Measurements from ENCODE around the gene ZNF831.
A peak's percentile ranks its signal among the peaks of the same experiment; 100 is the strongest.

The ZNF831 gene

GRCh38 chr20:59182401-59183044 is 18.9 kb downstream of the ZNF831 start:
- no peak for DNase-seq

GRCh38 chr20:59183751-59184150 is 20.1 kb downstream of the ZNF831 start:
- DNase-seq: no peak

GRCh38 chr20:59184880-59185447 is 21.3 kb downstream of the ZNF831 start:
- DNase-seq: no peak

GRCh38 chr20:59185809-59186208 is 22.2 kb downstream of the ZNF831 start:
- DNase-seq: no peak

- no peak for DNase-seq
Measured at GRCh38 chr20:59190466-59190865, 26.8 kb downstream of the ZNF831 start.

DNA sequence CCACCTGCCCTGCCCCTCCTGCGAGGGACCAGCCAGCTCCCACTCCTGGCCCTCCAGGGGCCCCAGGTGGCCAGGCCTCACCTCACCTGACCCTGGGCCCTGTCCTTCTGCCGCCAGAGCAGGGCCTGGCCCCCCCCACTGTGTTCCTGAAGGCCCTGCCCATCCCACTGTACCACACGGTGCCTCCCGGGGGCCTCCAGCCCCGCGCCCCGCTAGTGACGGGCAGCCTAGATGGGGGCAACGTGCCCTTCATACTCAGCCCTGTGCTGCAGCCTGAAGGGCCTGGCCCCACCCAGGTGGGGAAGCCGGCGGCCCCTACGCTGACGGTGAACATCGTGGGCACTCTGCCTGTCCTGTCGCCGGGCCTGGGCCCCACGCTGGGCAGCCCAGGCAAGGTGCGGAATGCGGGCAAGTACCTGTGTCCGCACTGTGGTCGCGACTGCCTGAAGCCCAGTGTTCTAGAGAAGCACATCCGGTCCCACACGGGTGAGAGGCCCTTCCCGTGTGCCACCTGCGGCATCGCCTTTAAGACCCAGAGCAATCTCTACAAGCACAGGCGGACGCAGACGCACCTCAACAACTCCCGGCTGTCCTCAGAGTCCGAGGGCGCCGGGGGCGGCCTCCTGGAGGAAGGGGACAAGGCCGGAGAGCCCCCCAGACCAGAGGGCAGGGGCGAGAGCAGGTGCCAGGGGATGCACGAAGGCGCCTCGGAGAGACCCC is 27.6 kb downstream of the ZNF831 start:
- DNase-seq: no peak

DNA sequence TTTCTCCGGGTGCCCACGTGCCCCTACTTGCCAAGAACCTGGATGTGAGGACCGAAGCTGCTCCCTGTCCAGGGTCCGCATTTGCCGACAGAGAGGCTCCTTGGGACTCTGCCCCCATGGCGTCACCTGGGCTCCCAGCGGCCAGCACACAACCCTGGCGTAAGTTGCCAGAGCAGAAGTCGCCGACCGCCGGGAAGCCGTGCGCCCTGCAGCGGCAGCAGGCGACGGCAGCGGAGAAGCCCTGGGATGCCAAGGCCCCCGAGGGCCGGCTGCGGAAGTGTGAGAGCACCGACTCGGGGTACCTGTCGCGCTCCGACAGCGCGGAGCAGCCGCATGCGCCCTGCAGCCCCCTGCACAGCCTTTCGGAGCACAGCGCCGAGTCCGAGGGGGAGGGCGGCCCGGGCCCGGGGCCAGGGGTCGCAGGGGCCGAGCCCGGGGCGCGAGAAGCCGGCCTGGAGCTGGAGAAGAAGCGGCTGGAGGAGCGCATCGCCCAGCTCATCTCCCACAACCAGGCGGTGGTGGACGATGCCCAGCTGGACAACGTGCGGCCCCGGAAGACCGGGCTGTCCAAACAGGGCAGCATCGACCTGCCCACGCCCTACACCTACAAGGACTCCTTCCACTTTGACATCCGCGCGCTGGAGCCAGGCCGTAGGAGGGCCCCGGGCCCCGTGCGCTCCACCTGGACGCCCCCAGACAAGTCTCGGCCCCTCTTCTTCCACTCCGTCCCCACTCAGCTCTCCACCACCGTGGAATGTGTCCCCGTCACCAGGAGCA is 28.3 kb downstream of the ZNF831 start:
- no peak for DNase-seq

GRCh38 chr20:59192533-59192896 is 28.9 kb downstream of the ZNF831 start:
- DNase-seq: no peak

DNA sequence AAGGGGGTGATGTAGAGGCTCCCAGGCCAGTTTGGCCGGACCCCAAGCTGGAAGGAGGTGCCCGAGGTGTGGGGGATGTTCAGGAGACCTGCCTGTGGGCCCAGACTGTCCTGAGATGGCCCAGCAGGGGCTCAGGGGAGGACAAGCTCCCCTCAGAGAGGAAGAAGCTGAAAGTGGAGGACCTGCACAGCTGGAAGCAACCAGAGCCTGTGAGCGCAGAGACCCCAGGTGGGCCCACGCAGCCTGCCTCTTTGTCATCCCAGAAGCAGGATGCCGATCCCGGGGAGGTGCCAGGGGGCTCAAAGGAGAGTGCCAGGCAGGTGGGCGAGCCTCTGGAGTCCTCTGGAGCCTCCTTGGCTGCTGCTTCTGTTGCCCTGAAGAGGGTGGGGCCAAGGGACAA is 29.7 kb downstream of the ZNF831 start:
- DNase-seq: no peak

DNA sequence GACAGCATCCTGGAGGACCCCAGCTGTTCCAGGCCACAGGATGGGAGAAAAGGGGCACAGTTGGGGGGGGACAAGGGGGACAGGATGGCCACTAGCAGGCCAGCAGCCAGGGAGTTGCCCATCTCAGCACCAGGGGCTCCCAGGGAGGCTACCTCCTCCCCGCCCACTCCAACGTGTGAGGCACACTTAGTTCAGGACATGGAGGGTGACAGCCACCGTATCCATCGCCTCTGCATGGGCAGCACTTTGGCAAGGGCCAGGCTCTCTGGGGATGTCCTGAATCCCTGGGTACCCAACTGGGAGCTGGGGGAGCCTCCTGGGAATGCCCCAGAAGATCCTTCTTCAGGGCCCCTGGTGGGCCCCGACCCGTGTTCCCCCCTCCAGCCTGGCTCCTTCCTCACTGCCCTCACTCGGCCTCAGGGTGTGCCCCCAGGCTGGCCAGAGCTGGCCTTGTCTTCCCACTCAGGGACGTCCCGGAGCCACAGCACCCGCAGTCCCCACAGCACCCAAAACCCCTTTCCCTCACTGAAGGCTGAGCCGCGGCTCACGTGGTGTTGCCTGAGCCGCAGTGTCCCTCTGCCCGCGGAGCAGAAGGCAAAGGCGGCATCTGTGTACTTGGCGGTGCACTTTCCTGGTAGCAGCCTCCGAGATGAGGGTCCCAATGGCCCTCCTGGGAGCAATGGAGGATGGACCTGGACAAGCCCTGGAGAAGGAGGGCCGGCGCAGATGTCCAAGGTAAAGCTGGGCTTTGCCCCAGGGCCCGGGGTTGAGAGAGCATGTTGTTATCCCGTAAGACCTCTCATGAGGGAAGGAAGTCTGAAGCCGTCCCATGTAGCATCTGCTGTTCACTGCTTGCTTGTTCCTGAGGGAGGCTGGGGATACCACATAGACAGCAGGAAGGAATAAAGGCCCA is 30.7 kb downstream of the ZNF831 start:
- no peak for DNase-seq

DNA sequence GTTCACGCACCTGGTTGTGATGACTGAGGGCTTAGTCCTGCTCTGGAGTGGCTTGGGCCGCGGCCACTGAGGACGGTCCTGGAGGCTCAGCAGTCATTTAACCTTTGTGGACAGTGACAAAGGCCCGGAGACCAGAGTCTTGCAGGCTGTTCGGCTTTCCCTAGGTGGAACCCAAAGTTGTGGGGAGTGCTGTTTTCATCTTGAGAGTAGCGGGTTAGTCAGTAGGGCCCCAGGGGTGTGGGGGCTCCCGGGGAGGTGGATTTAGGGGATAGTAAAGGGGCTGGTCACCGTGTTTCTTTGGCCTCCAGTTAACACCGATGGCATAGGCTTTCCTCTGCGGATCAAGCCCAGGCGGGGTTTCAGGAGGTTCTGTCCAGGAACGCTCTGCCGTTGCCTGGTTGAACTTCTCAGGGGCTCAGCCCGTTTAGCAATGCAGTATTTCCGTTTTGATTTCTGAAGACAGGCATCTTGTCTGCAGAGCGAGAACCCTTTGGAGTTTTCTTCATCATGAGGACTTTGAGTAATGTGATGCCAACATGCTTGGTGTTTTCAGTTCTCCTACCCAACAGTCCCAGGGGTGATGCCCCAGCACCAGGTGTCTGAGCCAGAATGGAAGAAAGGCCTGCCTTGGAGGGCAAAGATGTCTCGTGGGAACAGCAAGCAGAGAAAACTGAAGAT is 31.8 kb downstream of the ZNF831 start:
- DNase-seq: no peak

DNA sequence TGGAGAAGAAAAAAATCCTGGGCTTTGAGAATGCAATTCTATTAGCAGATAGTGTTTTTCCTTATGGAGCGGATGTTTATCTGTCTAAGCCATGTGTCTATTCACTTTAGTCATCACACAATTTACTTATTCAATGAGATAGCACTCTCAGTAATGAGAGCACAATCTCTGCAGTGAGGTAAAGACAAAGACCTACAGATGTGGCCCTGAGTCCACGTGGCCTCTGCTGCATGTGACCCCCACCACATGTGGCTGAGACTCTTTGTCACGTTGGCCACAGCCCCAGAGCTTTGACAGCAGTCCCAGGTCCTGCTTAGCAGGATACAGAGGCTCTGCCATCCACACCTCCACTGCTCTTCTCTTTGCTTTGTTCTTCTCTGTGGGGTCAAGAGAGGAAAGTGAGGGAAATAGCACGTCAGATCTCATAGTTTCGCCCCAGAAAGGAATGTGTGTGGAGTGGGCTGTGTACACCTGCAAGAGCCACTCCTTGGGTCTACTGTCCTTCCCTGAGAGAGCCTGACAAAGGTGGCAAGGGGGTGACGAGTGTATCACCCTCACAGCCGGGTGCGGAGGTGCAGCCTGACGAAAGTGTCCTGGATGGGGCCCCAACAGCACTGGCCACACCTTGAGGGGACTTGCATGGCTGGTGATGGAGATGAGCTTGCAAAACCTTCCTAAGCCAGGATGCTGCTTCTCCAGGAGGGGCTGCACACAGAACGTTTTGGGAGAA is 40.7 kb downstream of the ZNF831 start:
- no peak for DNase-seq

DNA sequence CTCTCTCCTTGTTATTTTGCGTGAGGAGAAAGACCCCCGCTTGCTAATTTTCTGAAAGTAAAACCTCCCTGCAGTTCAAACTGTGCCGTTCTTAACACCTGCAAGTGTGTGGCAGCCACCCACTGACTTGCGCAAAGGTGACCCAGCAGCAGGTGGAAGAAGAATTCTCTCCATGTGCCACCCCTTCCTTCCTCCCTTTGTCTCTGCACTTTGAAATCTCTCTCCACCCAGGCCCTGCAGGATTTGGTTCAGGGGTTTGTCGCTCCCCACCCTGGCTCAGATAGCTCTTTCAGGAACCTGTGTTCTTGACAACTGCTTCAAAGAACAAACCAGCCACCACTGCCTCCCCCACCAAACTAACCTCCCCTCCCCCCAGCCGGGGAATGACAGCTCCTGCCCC is 41.4 kb downstream of the ZNF831 start:
- no peak for DNase-seq

GRCh38 chr20:59207235-59207634 is 43.6 kb downstream of the ZNF831 start:
- no peak for DNase-seq

GRCh38 chr20:59207742-59208357 is 44.2 kb downstream of the ZNF831 start:
- DNase-seq: peak; percentile 41 to 68

DNA sequence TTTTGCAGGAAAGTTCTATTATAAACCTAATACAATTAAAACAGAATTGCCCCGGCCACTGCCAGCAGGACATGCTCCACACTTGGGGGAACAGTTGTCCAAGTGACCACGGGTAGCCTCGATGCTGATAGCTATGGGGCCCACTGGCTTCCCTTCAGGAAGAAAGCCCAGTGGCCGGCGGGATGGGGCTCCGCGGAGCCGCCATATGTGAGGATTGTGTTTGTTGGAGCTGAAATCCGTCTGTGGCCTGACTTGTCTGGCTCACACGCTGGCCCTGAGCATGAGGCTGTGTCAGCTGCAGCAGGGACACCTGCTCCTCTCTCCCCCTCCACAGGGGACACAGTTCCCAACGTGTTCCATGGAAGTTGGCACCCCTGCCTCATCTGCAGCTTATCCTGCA is 46.6 kb downstream of the ZNF831 start:
- no peak for DNase-seq

GRCh38 chr20:59211208-59211765 is 47.7 kb downstream of the ZNF831 start:
- no peak for DNase-seq

DNA sequence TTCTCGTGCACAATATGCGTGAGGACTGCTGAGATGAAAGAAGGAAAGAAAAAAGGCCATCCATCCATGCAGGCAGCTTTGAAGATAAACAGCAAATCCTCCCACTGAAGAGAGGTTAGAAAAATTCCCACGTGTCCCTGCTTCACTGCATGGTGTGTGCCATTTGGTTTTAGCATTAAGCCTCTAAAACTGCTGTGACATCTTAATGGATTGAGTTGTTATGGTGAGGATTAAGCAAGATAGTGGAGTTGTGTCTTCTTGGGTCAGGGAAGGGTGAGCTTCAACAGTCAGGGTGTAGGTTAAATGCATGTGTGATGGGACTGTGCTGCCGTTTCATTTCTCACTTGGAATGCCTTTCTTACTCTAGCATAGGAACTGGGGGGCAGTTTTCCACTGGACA is 50.5 kb downstream of the ZNF831 start:
- no peak for DNase-seq

DNA sequence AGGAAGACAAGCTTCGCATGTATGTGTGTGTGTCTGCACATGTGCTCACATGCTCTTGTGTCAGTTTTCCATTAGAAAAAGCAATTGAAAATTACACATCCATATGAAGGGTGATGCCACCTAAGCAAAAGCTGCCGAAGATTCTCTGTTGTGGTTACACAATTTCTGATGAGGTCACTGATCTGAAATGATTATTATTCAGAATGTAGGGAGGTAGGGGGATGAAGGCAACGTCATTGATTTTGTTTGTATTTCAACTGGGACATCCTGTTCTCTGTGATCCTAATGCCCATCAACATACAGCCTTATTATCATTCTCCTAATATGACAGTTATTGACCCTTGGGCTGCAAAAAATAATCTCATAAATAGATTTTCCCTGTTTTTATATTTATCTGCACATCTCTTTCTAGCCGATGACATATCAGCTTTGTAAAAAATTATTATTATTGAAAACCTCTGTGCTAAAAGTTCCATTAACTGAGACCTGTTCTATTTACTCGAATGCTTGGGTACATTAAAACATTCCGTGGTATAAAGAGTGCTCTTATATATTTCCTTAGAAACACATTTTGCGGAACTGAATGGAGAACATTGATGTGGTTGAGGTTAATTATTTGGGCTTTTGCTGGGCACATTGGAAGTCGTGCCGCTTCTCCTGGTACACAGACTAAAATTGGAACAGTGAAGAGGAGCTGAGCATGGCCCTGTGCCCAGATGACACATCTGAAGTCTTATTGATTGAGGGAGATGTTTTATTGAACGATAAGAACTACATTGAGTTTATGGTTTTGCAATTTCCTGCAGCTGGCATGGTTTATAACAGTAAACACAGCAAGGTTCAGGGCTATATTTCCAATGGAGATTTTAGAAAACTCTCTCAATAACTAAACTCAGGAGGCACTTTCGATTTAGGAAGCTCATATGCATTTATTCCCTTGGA is 51.3 kb downstream of the ZNF831 start:
- no peak for DNase-seq

Measured in hippocampal formation (tissue), 2 donors.